Hepatocyte (in vitro differentiated cells): ENCODE data around the gene MAP10. TPM values are rescaled to one million over a fixed set of nuclear protein-coding genes. Genes with fewer than 3 reads are reported as not detected.

Experiments used
- DNase-seq: peaks from one replicate; pipeline ENCODE4 v3.0.0-alpha.2; 2016; ENCODE audit warnings: low spot score
- H2AFZ ChIP-seq: fragments of 200-600 bp; sonication (generic); 2 replicates; pipeline ENCODE4 v1.6.0; 2016; ENCODE audit warnings: antibody characterized with exemption, mild to moderate bottlenecking
- H3K27ac ChIP-seq: fragments of 200-600 bp; sonication (generic); 2 replicates; pipeline ENCODE4 v1.5.1; 2016; ENCODE audit warnings: mild to moderate bottlenecking
- H3K27me3 ChIP-seq: fragments of 200-600 bp; sonication (generic); 2 replicates; pipeline ENCODE4 v1.6.1; 2016
- H3K36me3 ChIP-seq: fragments of 200-600 bp; sonication (generic); replicated peaks from 2 replicates; pipeline ENCODE4 v1.5.1; 2016; ENCODE audit warnings: low read depth; ENCODE audit not compliant: insufficient read depth
- H3K4me1 ChIP-seq: fragments of 200-600 bp; sonication (generic); 2 replicates; pipeline ENCODE4 v1.5.1; 2016; ENCODE audit warnings: mild to moderate bottlenecking, moderate library complexity; ENCODE audit not compliant: insufficient read depth
- H3K4me2 ChIP-seq: fragments of 200-600 bp; sonication (generic); 2 replicates; pipeline ENCODE4 v1.6.0; 2016
- H3K4me3 ChIP-seq: fragments of 200-600 bp; sonication (generic); 2 replicates; pipeline ENCODE4 v1.5.1; 2016; ENCODE audit warnings: mild to moderate bottlenecking
- H3K79me2 ChIP-seq: fragments of 200-600 bp; sonication (generic); 2 replicates; pipeline ENCODE4 v1.6.0; 2017; ENCODE audit warnings: mild to moderate bottlenecking
- H3K9me2 ChIP-seq: fragments of 200-600 bp; sonication (generic); replicated peaks from 2 replicates; pipeline ENCODE4 v1.6.0; 2017; ENCODE audit warnings: mild to moderate bottlenecking; ENCODE audit not compliant: insufficient read depth
- H3K9me3 ChIP-seq: fragments of 200-600 bp; sonication (generic); 2 replicates; pipeline ENCODE4 v1.5.1; 2016; ENCODE audit warnings: low read depth, mild to moderate bottlenecking
- H4K20me1 ChIP-seq: fragments of 200-600 bp; sonication (generic); 2 replicates; pipeline ENCODE4 v1.6.0; 2016; ENCODE audit warnings: mild to moderate bottlenecking; ENCODE audit not compliant: insufficient read depth, poor library complexity, severe bottlenecking
- EZH2 ChIP-seq: fragments of 200-600 bp; sonication (generic); IDR thresholded peaks from 2 replicates; pipeline ENCODE4 v1.6.1; 2016; ENCODE audit warnings: antibody characterized with exemption, mild to moderate bottlenecking, borderline replicate concordance
- EZH2phosphoT487 ChIP-seq: fragments of 200-600 bp; sonication (generic); IDR thresholded peaks from one replicate; pipeline ENCODE4 v1.6.1; 2018; ENCODE audit warnings: antibody characterized with exemption, mild to moderate bottlenecking, low read depth, moderate library complexity; ENCODE audit not compliant: unreplicated experiment, severe bottlenecking
- WGBS: methylation state at CpG from one replicate; pipeline ENCODE4 v1.1.6; 2016; ENCODE audit warnings: low lambda C conversion rate; ENCODE audit errors: missing lambda C conversion rate; 5-methylcytosine and 5-hydroxymethylcytosine counted together
- polyA plus RNA-seq: library from polyadenylated mRNA; unstranded; fragments of >200 nt; fragmentation: Nextera tagmentation; extraction: Ambion mirVana; gene quantifications from 2 replicates; pipeline ENCODE4 v1.2.1, GENCODE V29; 2016
- small RNA-seq: library from RNA; depleted of rRNA; stranded (forward); fragments of <200 nt; gene quantifications from one replicate; pipeline ENCODE3, GENCODE V24; 2014
- total RNA-seq: library from RNA; depleted of rRNA; stranded (reverse); fragments of >200 nt; gene quantifications from 2 replicates; pipeline ENCODE4 v1.2.3, GENCODE V29; 2014
- TF ChIP-seq, protein P1 (sequence below): fragments of 200-600 bp; sonication (generic); IDR thresholded peaks from 2 replicates; pipeline ENCODE4 v1.5.1; 2016; ENCODE audit warnings: antibody characterized with exemption, mild to moderate bottlenecking; ENCODE audit not compliant: poor library complexity

The MAP10 gene
- total and polyA plus RNA-seq, 2 experiments from 2014 or later, result 2.1 to 5.7 TPM

GRCh38 chr1:232853994-232854797 is 49.0 kb downstream of the MAP10 start:
- H3K27ac ChIP-seq, result no peak overlapping the region
- no peak overlapping the region for H3K4me2 ChIP-seq
- no peaks in the 10 kb centered on the region for H3K36me3 ChIP-seq

GRCh38 chr1:232854798-232855159 is 49.6 kb downstream of the MAP10 start:
- no peak for DNase-seq
- Histone ChIP-seq H2AFZ (no peak overlapping the region), H3K4me2 (no peak overlapping the region), H3K79me2 (no peaks in the 10 kb centered on the region), H3K9me3 (no peaks in the 10 kb centered on the region), H3K4me1 (no peaks in the 10 kb centered on the region), H3K9me2 (no peaks in the 10 kb centered on the region), H3K4me3 (no peak overlapping the region), H4K20me1 (no peaks in the 10 kb centered on the region), H3K27ac (no peak overlapping the region), H3K36me3 (no peaks in the 10 kb centered on the region), H3K27me3 (no peaks in the 10 kb centered on the region)
- WGBS, result 91% methylated on average over 2 of the region's 2 CpGs
- TF ChIP-seq, protein P1, sequence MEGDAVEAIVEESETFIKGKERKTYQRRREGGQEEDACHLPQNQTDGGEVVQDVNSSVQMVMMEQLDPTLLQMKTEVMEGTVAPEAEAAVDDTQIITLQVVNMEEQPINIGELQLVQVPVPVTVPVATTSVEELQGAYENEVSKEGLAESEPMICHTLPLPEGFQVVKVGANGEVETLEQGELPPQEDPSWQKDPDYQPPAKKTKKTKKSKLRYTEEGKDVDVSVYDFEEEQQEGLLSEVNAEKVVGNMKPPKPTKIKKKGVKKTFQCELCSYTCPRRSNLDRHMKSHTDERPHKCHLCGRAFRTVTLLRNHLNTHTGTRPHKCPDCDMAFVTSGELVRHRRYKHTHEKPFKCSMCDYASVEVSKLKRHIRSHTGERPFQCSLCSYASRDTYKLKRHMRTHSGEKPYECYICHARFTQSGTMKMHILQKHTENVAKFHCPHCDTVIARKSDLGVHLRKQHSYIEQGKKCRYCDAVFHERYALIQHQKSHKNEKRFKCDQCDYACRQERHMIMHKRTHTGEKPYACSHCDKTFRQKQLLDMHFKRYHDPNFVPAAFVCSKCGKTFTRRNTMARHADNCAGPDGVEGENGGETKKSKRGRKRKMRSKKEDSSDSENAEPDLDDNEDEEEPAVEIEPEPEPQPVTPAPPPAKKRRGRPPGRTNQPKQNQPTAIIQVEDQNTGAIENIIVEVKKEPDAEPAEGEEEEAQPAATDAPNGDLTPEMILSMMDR, result no peak
- TF ChIP-seq EZH2phosphoT487 (no peak), EZH2 (no peak)

More at GRCh38 chr1:232853994-232854797, 49.0 kb downstream of the MAP10 start:
- Histone ChIP-seq H3K4me1 (no peaks in the 10 kb centered on the region), H3K27me3 (no peaks in the 10 kb centered on the region), H2AFZ (no peak overlapping the region), H4K20me1 (no peaks in the 10 kb centered on the region), H3K79me2 (no peaks in the 10 kb centered on the region), H3K9me3 (no peaks in the 10 kb centered on the region), H3K9me2 (no peaks in the 10 kb centered on the region), H3K4me3 (no peak overlapping the region)
- no peak for DNase-seq
- WGBS, result 49% methylated on average over 7 of the region's 7 CpGs
- TF ChIP-seq, protein P1, result no peak
- TF ChIP-seq EZH2phosphoT487, result no peak
- no peak for TF ChIP-seq EZH2

GRCh38 chr1:232856541-232856940 is 51.3 kb downstream of the MAP10 start:
- H3K79me2 ChIP-seq, result no peaks in the 10 kb centered on the region
- H3K9me2 ChIP-seq, result no peaks in the 10 kb centered on the region
- no peak overlapping the region for H2AFZ ChIP-seq
- H3K4me2 ChIP-seq, result no peak overlapping the region
- H3K27me3 ChIP-seq, result no peaks in the 10 kb centered on the region
- WGBS, result 57% methylated on average over 3 of the region's 3 CpGs
- H3K4me3 ChIP-seq, result no peak overlapping the region
- H4K20me1 ChIP-seq, result no peaks in the 10 kb centered on the region
- no peaks in the 10 kb centered on the region for H3K36me3 ChIP-seq
- TF ChIP-seq EZH2phosphoT487 (no peak), EZH2 (no peak)
- TF ChIP-seq, protein P1, result no peak
- DNase-seq, result no peak
- no peaks in the 10 kb centered on the region for H3K9me3 ChIP-seq
- H3K27ac ChIP-seq, result no peak overlapping the region
- H3K4me1 ChIP-seq, result no peaks in the 10 kb centered on the region

Small RNA genes lying within 50 kb of the gene (small RNA-seq; reads per million reads assigned to genes)
- not detected for gene RNU1-74P

Other genes starting within 250 kb of the MAP10 start
- gene SIPA1L2, start 175.3 kb upstream of the MAP10 start, total RNA-seq, result 35.9 and 50.1 TPM in 2 replicates
- 21.6 and 27.6 TPM in 2 replicates for gene SIPA1L2, start 175.3 kb upstream of the MAP10 start, polyA plus RNA-seq
- 32.1 and 43.2 TPM in 2 replicates for gene NTPCR, start 145.2 kb downstream of the MAP10 start, total RNA-seq
- 52.9 and 53.8 TPM in 2 replicates for gene NTPCR, start 145.2 kb downstream of the MAP10 start, polyA plus RNA-seq